A549 (cell line): Measurements from ENCODE around the gene RIMBP2. TPM values are rescaled to one million over a fixed set of nuclear protein-coding genes. Genes with fewer than 3 reads are reported as not detected.

Experiments
- ATAC-seq, 2 experiments: fragments of 200-7000 bp in 1 of 2; fragments of >200 bp in 1 of 2; cut with Nextera tagmentation in 1 of 2; cut with Tn5 transposase in 1 of 2; 3 replicates each; pipeline versions ENCODE4 v1.8.0 to v1.9.1; 2018 to 2020; ENCODE audit warnings: mild to moderate bottlenecking in 1 of 2, moderate library complexity in 1 of 2
- CTCF ChIA-PET: fragments of 300-600 bp; sonication (Branson Sonifier 250); formaldehyde crosslinking; extraction: SDS; loops from one replicate; lab custom pipeline; 2021; ENCODE audit warnings: antibody characterized with exemption, inconsistent platforms; lab: Yijun Ruan, JAX
- POLR2A ChIA-PET: fragments of 350-600 bp; formaldehyde crosslinking; extraction: SDS; loops from one replicate; lab custom pipeline; 2021; ENCODE audit warnings: antibody characterized with exemption, inconsistent platforms; lab: Yijun Ruan, JAX
- DNase-seq, 2 experiments: peaks; one replicate each; pipeline versions ENCODE4 v3.0.0 to v3.0.0-alpha.2; 2011 to 2016; ENCODE audit warnings: low read depth in 1 of 2, low spot score in 1 of 2
- FAIRE-seq: peaks from 2 replicates; lab custom pipeline; 2011; peaks lifted over from hg19 to GRCh38; lab: Jason Lieb, UNC
- H3K27ac ChIP-seq, 2 experiments: fragments of >200 bp; sonication (Bioruptor Twin); formaldehyde crosslinking; 3 replicates each; pipeline ENCODE4 v1.5.1; 2016 to 2017
- H3K4me1 ChIP-seq: fragments of >200 bp; sonication (Bioruptor Twin); formaldehyde crosslinking; 3 replicates; pipeline ENCODE4 v1.6.1; 2016
- H3K4me2 ChIP-seq: fragments of >200 bp; sonication (Bioruptor Twin); formaldehyde crosslinking; 3 replicates; pipeline ENCODE4 v1.6.1; 2016
- H3K4me3 ChIP-seq: fragments of >200 bp; sonication (Bioruptor Twin); formaldehyde crosslinking; 3 replicates; pipeline ENCODE4 v1.5.1; 2016
- H3K9me3 ChIP-seq: fragments of >200 bp; sonication (Bioruptor Twin); formaldehyde crosslinking; 3 replicates; pipeline ENCODE4 v1.6.1; 2016
- BCL3 ChIP-seq: fragments of >200 bp; sonication (Bioruptor Twin); formaldehyde crosslinking; IDR thresholded peaks from 3 replicates; pipeline ENCODE4 v1.6.1; 2016
- CBX8 ChIP-seq: fragments of 200-600 bp; sonication (generic); IDR thresholded peaks from 2 replicates; pipeline ENCODE4 v1.6.1; 2016
- CHD2 ChIP-seq: fragments of 150-350 bp; IDR thresholded peaks from 2 replicates; pipeline ENCODE4 v1.6.1; 2014; ENCODE audit warnings: low read length; ENCODE audit not compliant: partially characterized antibody
- E2F6 ChIP-seq: IDR thresholded peaks from 2 replicates; pipeline ENCODE4 v1.6.1; 2012; ENCODE audit warnings: low read depth, borderline replicate concordance
- EP300 ChIP-seq, 2 experiments: fragments of >200 bp; sonication (Bioruptor Twin); formaldehyde crosslinking; IDR thresholded peaks; 2 replicates in 1 of 2; 3 replicates in 1 of 2; pipeline ENCODE4 v1.6.1; 2016 to 2017
- FOSL2 ChIP-seq, 2 experiments: fragments of 450-650 bp in 1 of 2; fragments of >200 bp in 1 of 2; sonication (Bioruptor Twin) in 1 of 2; formaldehyde crosslinking; IDR thresholded peaks; 2 replicates each; pipeline versions ENCODE4 v1.5.0 to v1.6.1; 2016 to 2020; ENCODE audit warnings: mild to moderate bottlenecking in 1 of 2, moderate library complexity in 1 of 2
- HES2 ChIP-seq: fragments of >200 bp; sonication (Bioruptor Twin); formaldehyde crosslinking; IDR thresholded peaks from 2 replicates; pipeline ENCODE4 v1.6.1; 2016
- HMGXB4 ChIP-seq: fragments of 250-450 bp; sonication (Bioruptor Pico); IDR thresholded peaks from 2 replicates; pipeline ENCODE4 v1.5.0; 2021; ENCODE audit warnings: mild to moderate bottlenecking, moderate library complexity, borderline replicate concordance
- HOXB5 ChIP-seq: fragments of 250-450 bp; sonication (Bioruptor Pico); IDR thresholded peaks from 2 replicates; pipeline ENCODE4 v1.5.0; 2020; ENCODE audit warnings: mild to moderate bottlenecking, moderate library complexity
- JUN ChIP-seq, 2 experiments: fragments of >200 bp; sonication (Bioruptor Twin); formaldehyde crosslinking; IDR thresholded peaks; 2 replicates in 1 of 2; 3 replicates in 1 of 2; pipeline ENCODE4 v1.6.1; 2016 to 2017
- KDM1A ChIP-seq: fragments of 200-600 bp; sonication (generic); IDR thresholded peaks from 2 replicates; pipeline ENCODE4 v1.6.1; 2016; ENCODE audit warnings: low read depth, mild to moderate bottlenecking
- KDM5A ChIP-seq: fragments of 200-600 bp; sonication (generic); IDR thresholded peaks from 2 replicates; pipeline ENCODE4 v1.6.1; 2016; ENCODE audit warnings: antibody characterized with exemption, mild to moderate bottlenecking
- MAX ChIP-seq: IDR thresholded peaks from 2 replicates; pipeline ENCODE4 v1.6.1; 2012
- NPAS2 ChIP-seq: fragments of 250-450 bp; sonication (Bioruptor Pico); IDR thresholded peaks from 2 replicates; pipeline ENCODE4 v1.8.0; 2022; ENCODE audit warnings: mild to moderate bottlenecking, moderate library complexity, borderline replicate concordance
- PBX3 ChIP-seq: IDR thresholded peaks from 2 replicates; pipeline ENCODE4 v1.6.1; 2012
- POLR2AphosphoS2 ChIP-seq: conservative IDR thresholded peaks from 2 replicates; pipeline ENCODE4 v1.6.1; 2012; ENCODE audit warnings: low read length, improper control_type of control experiment, inconsistent platforms
- RARB ChIP-seq: fragments of 250-450 bp; sonication (Bioruptor Pico); IDR thresholded peaks from 2 replicates; pipeline ENCODE4 v1.8.0; 2021; ENCODE audit warnings: mild to moderate bottlenecking, moderate library complexity
- RFX5 ChIP-seq: fragments of 450-650 bp; IDR thresholded peaks from 2 replicates; pipeline ENCODE4 v1.7.1; 2014; ENCODE audit warnings: antibody characterized with exemption, mild to moderate bottlenecking, moderate library complexity
- ZC3H11A ChIP-seq: fragments of 450-650 bp; IDR thresholded peaks from 2 replicates; pipeline ENCODE4 v1.6.1; 2014; ENCODE audit warnings: antibody characterized with exemption, mild to moderate bottlenecking
- ZFP36 ChIP-seq: fragments of 450-650 bp; IDR thresholded peaks from 2 replicates; pipeline ENCODE4 v1.6.1; 2014; ENCODE audit warnings: borderline replicate concordance; ENCODE audit not compliant: partially characterized antibody
- ZNF302 ChIP-seq: fragments of 250-450 bp; sonication (Bioruptor Pico); IDR thresholded peaks from 2 replicates; pipeline ENCODE4 v1.9.0; 2021; ENCODE audit warnings: inconsistent platforms, mild to moderate bottlenecking, moderate library complexity
- ZSCAN20 ChIP-seq: fragments of 250-450 bp; sonication (Bioruptor Pico); IDR thresholded peaks from 2 replicates; pipeline ENCODE4 v1.8.0; 2022; ENCODE audit warnings: mild to moderate bottlenecking, moderate library complexity
- WGBS: methylation state at CpG from one replicate; pipeline ENCODE4 v1.1.6; 2017; ENCODE audit errors: missing lambda C conversion rate; 5-methylcytosine and 5-hydroxymethylcytosine counted together
- polyA plus RNA-seq, 4 experiments: library from polyadenylated mRNA; depleted of rRNA in 3 of 4; stranded (reverse); fragments of >200 nt; fragmentation: RNase III in 1 of 4; extraction: RNeasy Plus Mini Kit Qiagen cat#74134 plus additional on column Dnase treatment in 1 of 4; gene quantifications; 2 replicates in 3 of 4; 3 replicates in 1 of 4; pipeline ENCODE4 v1.2.3, GENCODE V29; 2011 to 2017

Gene RIMBP2
- polyA plus RNA-seq, 2 of the 4 experiments (the other 2 are of a cell fraction), result not detected

GRCh38 chr12:130707571-130707891 is 8.6 kb downstream of the RIMBP2 start:
- 23% methylated on average over 8 of the region's 8 CpGs for WGBS

GRCh38 chr12:130706885-130707570 is 9.1 kb downstream of the RIMBP2 start:
- CTCF ChIA-PET, result interaction anchor here (0.9 kb wide), 1 partner anchor 8 kb away, joined by 3 read pairs; no protein-coding TSS in a partner anchor
- H3K9me3 ChIP-seq, result no peaks in the 10 kb centered on the region
- DNase-seq, result no peak
- WGBS, result 30% methylated on average over 15 of the region's 15 CpGs
- no peak for TF ChIP-seq ZSCAN20 (CRISPR knock-in tag)
- no peak for TF ChIP-seq EP300 (IDR thresholded peaks at IDR 0.05)
- no peak for TF ChIP-seq KDM1A
- TF ChIP-seq CBX8, result no peak
- TF ChIP-seq ZFP36, result peak; percentile 44
- TF ChIP-seq, all 56 proteins: peak for 1
- no peak for ATAC-seq
- no peak overlapping the region for H3K4me3 ChIP-seq
- FAIRE-seq, result no peak
- POLR2A ChIA-PET, result no interaction called here
- no peak overlapping the region for H3K4me2 ChIP-seq
- H3K27ac ChIP-seq, result no peak overlapping the region
- H3K4me1 ChIP-seq, result no peaks in the 10 kb centered on the region

More at GRCh38 chr12:130707571-130707891, 8.6 kb downstream of the RIMBP2 start:
- Histone ChIP-seq H3K4me2 (no peak overlapping the region), H3K27ac (no peak overlapping the region), H3K4me1 (no peaks in the 10 kb centered on the region), H3K4me3 (no peak overlapping the region), H3K9me3 (no peaks in the 10 kb centered on the region)
- ATAC-seq (no peak), DNase-seq (no peak), FAIRE-seq (no peak)
- no peak for TF ChIP-seq BCL3
- no peak for TF ChIP-seq ZC3H11A
- POLR2A ChIA-PET, result no interaction called here
- CTCF ChIA-PET, result interaction anchor here (0.6 to 1.9 kb wide), 3 partner anchors 8 to 40 kb away, joined by 3 to 7 read pairs (median 3); no protein-coding TSS in a partner anchor

- ATAC-seq, result no peak
- TF ChIP-seq FOSL2 (IDR thresholded peaks at IDR 0.05) (no peak), FOSL2 (CRISPR knock-in tag; IDR thresholded peaks at IDR 0.05) (no peak), RARB (CRISPR knock-in tag) (no peak), MAX (no peak), KDM5A (no peak), RFX5 (no peak), HES2 (no peak), HMGXB4 (CRISPR knock-in tag) (no peak), JUN (IDR thresholded peaks at IDR 0.05) (no peak), ZNF302 (no peak), NPAS2 (CRISPR knock-in tag) (no peak), HOXB5 (no peak), CHD2 (no peak), POLR2AphosphoS2 (no peak), PBX3 (no peak), E2F6 (no peak)
- H3K4me3 ChIP-seq, result no peak overlapping the region
- no peaks in the 10 kb centered on the region for H3K4me1 ChIP-seq
- no peaks in the 10 kb centered on the region for H3K9me3 ChIP-seq
- no peak overlapping the region for H3K27ac ChIP-seq
- H3K4me2 ChIP-seq, result no peak overlapping the region
- WGBS, result 53% methylated on average over 16 of the region's 16 CpGs
- POLR2A ChIA-PET, result no interaction called here
- FAIRE-seq, result no peak
- CTCF ChIA-PET, result interaction anchor here (1.1 kb wide), 1 partner anchor 9 kb away, joined by 3 read pairs; no protein-coding TSS in a partner anchor
- DNase-seq, result no peak
These were observed 9.8 kb downstream of the RIMBP2 start for GRCh38 chr12:130706311-130706710.
